K562 (cell line): ENCODE measurements around the gene HPCA. TPM values are rescaled to one million over a fixed set of nuclear protein-coding genes. Genes with fewer than 3 reads are reported as not detected.

Experiments
- CCNT2 ChIP-seq: IDR thresholded peaks from 2 replicates; pipeline ENCODE4 v1.6.1; 2011; ENCODE audit warnings: borderline replicate concordance, low read depth, mild to moderate bottlenecking, moderate library complexity, mixed read lengths, low read length; ENCODE audit not compliant: insufficient read length; ENCODE audit errors: extremely low read depth
- CEBPB ChIP-seq: fragments of 450-650 bp; IDR thresholded peaks from 2 replicates; pipeline ENCODE4 v1.6.1; 2016; ENCODE audit warnings: missing genetic modification characterization, missing compliant biosample characterization
- CSDE1 ChIP-seq, 2 experiments: fragments of 450-650 bp; IDR thresholded peaks; 2 replicates each; pipeline ENCODE4 v1.6.1; 2016; ENCODE audit warnings: mild to moderate bottlenecking in 1 of 2
- GABPB1 ChIP-seq: sonication (generic); formaldehyde crosslinking; IDR thresholded peaks from 2 replicates; pipeline ENCODE4 v1.8.0; 2022; ENCODE audit warnings: mild to moderate bottlenecking, missing genetic modification reagents
- HCFC1 ChIP-seq: IDR thresholded peaks from 2 replicates; pipeline ENCODE4 v1.6.1; 2012; ENCODE audit warnings: low read depth, low read length, improper control_type of control experiment
- NCOR1 ChIP-seq: fragments of 450-650 bp; IDR thresholded peaks from 2 replicates; pipeline ENCODE4 v1.6.1; 2016; ENCODE audit warnings: mild to moderate bottlenecking, moderate library complexity
- NR4A1 ChIP-seq, 2 experiments: fragments of 250-450 bp in 1 of 2; fragments of 450-650 bp in 1 of 2; sonication (Bioruptor Pico) in 1 of 2; IDR thresholded peaks; 2 replicates each; pipeline versions ENCODE4 v1.4.0 to v1.6.1; 2016 to 2020; ENCODE audit warnings: mild to moderate bottlenecking in 2 of 2, missing compliant biosample characterization in 1 of 2, missing genetic modification characterization in 1 of 2, moderate library complexity in 1 of 2
- SPI1 ChIP-seq: IDR thresholded peaks from 2 replicates; pipeline ENCODE4 v1.6.1; 2011; ENCODE audit warnings: low read depth, low read length, control low read depth, borderline replicate concordance
- TEAD4 ChIP-seq, 2 experiments: sonication (generic) in 1 of 2; formaldehyde crosslinking in 1 of 2; IDR thresholded peaks; 2 replicates each; pipeline versions ENCODE4 v1.6.1 to v1.8.0; 2012 to 2022; ENCODE audit warnings: borderline replicate concordance in 1 of 2, inconsistent platforms in 1 of 2, low read length in 1 of 2, mild to moderate bottlenecking in 1 of 2, missing genetic modification reagents in 1 of 2
- WHSC1 ChIP-seq: IDR thresholded peaks from one replicate; pipeline ENCODE4 v1.6.1; 2012; ENCODE audit warnings: low read length, control low read depth, inconsistent platforms
- ZNF830 ChIP-seq: fragments of 250-450 bp; sonication (Bioruptor Pico); IDR thresholded peaks from 2 replicates; pipeline ENCODE4 v1.5.0; 2021; ENCODE audit warnings: mild to moderate bottlenecking
- polyA plus RNA-seq, 8 experiments: library from polyadenylated mRNA; depleted of rRNA in 4 of 8; stranded (reverse) in 5 of 8; unstranded in 3 of 8; fragments of >200 nt; fragmentation: Nextera tagmentation in 2 of 8; fragmentation: Illumina TruSeq in 1 of 8; extraction: Ambion mirVana in 2 of 8; extraction: Trizol in 1 of 8; gene quantifications; 2 replicates each; pipeline versions ENCODE4 v1.2.1 to v1.2.3, GENCODE V29; 2011 to 2014; ENCODE audit warnings: inconsistent platforms in 1 of 8, missing spikeins in 1 of 8
- total RNA-seq, 7 experiments: library from RNA; depleted of rRNA in 6 of 7; stranded (reverse); fragments of >200 nt in 6 of 7; fragmentation: Illumina TruSeq in 2 of 7; extraction: Trizol in 2 of 7; gene quantifications; 2 replicates each; pipeline versions ENCODE4 v1.2.1 to v1.2.3, GENCODE V29; 2011 to 2021; ENCODE audit warnings: low replicate concordance in 1 of 7
- TF ChIP-seq, protein P1 (sequence below): fragments of 200-400 bp; formaldehyde crosslinking; IDR thresholded peaks from 2 replicates; pipeline ENCODE4 v1.6.1; 2017; ENCODE audit warnings: mild to moderate bottlenecking, low read depth, low read length, moderate library complexity
- TF ChIP-seq, protein P2 (sequence below): fragments of 450-650 bp; IDR thresholded peaks from 2 replicates; pipeline ENCODE4 v1.6.1; 2016; ENCODE audit warnings: borderline replicate concordance
- TF ChIP-seq, protein P3 (sequence below), 2 experiments: fragments of 450-650 bp; IDR thresholded peaks; 2 replicates each; pipeline ENCODE4 v1.6.1; 2016
- TF ChIP-seq, protein P4 (sequence below), 2 experiments: fragments of 150-350 bp in 1 of 2; IDR thresholded peaks; 2 replicates each; pipeline ENCODE4 v1.6.1; 2012 to 2016; ENCODE audit warnings: low read depth in 2 of 2, low read length in 2 of 2, mild to moderate bottlenecking in 1 of 2, moderate library complexity in 1 of 2
- TF ChIP-seq, protein P5 (sequence below): fragments of 250-450 bp; sonication (Bioruptor Pico); IDR thresholded peaks from 2 replicates; pipeline ENCODE4 v1.9.0; 2021; ENCODE audit warnings: mild to moderate bottlenecking

Gene HPCA
- total and polyA plus RNA-seq, 9 of the 15 experiments (the other 6 are each of a cell fraction or from before 2014, with no cell fraction given) = not detected

DNA sequence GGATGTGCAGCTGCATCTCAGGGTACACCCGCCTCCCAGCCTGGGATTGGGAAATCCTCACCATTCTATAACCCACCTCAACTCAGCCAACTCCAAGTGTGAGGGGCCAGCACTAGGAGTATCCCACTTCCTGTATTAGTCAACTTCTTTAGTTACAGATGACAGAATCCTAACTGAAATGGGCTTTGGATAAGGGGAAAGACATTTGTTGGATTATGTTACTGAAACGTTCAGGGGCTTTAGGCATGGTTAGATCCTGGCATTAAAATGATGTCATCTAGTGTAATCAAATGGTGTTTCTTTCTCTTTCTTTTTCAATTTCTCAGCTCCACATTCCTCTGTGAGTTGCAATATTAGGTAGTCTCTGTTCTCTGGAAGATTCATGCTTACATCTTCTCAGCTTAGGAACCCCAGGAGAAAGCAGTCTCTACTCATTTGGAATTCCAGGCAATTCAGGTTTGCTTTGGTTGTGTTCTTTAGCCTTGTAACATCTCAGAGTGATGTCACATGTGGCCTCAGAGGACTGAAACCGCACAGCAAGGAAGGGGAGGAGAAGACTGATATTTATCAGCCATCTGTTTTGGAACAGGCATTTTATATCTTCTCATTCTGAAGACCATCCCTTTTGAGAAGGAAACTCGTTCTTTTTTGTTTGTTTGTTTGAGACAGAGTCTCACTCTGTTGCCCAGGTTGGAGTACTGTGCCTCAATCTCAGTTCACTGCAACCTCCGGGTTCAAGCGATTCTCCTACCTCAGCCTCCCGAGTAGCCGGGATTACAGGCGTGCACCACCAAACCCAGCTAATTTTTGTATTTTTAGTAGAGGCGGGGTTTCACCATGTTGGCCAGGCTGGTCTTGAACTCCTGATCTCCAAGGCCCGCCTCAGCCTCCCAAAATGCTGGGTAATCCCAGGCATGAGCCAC lies 33.8 kb downstream of the HPCA start (continued):
- TF ChIP-seq, protein P1, sequence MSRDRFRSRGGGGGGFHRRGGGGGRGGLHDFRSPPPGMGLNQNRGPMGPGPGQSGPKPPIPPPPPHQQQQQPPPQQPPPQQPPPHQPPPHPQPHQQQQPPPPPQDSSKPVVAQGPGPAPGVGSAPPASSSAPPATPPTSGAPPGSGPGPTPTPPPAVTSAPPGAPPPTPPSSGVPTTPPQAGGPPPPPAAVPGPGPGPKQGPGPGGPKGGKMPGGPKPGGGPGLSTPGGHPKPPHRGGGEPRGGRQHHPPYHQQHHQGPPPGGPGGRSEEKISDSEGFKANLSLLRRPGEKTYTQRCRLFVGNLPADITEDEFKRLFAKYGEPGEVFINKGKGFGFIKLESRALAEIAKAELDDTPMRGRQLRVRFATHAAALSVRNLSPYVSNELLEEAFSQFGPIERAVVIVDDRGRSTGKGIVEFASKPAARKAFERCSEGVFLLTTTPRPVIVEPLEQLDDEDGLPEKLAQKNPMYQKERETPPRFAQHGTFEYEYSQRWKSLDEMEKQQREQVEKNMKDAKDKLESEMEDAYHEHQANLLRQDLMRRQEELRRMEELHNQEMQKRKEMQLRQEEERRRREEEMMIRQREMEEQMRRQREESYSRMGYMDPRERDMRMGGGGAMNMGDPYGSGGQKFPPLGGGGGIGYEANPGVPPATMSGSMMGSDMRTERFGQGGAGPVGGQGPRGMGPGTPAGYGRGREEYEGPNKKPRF = no peak
- no peak for TF ChIP-seq CCNT2
- TF ChIP-seq ZNF830 (CRISPR knock-in tag) = no peak
- TF ChIP-seq, protein P2, sequence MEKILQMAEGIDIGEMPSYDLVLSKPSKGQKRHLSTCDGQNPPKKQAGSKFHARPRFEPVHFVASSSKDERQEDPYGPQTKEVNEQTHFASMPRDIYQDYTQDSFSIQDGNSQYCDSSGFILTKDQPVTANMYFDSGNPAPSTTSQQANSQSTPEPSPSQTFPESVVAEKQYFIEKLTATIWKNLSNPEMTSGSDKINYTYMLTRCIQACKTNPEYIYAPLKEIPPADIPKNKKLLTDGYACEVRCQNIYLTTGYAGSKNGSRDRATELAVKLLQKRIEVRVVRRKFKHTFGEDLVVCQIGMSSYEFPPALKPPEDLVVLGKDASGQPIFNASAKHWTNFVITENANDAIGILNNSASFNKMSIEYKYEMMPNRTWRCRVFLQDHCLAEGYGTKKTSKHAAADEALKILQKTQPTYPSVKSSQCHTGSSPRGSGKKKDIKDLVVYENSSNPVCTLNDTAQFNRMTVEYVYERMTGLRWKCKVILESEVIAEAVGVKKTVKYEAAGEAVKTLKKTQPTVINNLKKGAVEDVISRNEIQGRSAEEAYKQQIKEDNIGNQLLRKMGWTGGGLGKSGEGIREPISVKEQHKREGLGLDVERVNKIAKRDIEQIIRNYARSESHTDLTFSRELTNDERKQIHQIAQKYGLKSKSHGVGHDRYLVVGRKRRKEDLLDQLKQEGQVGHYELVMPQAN = no peak
- no peak for TF ChIP-seq NR4A1 (CRISPR knock-in tag; IDR thresholded peaks at IDR 0.05)
- 0 out of 2 replicates have a peak, but pooled peaks have one; percentile 18 for TF ChIP-seq NR4A1 (tag; IDR thresholded peaks at IDR 0.05)
- peak; percentile 16; the same call in 1 of the 2 replicates for TF ChIP-seq GABPB1 (CRISPR knock-in tag)
- TF ChIP-seq, protein P3, sequence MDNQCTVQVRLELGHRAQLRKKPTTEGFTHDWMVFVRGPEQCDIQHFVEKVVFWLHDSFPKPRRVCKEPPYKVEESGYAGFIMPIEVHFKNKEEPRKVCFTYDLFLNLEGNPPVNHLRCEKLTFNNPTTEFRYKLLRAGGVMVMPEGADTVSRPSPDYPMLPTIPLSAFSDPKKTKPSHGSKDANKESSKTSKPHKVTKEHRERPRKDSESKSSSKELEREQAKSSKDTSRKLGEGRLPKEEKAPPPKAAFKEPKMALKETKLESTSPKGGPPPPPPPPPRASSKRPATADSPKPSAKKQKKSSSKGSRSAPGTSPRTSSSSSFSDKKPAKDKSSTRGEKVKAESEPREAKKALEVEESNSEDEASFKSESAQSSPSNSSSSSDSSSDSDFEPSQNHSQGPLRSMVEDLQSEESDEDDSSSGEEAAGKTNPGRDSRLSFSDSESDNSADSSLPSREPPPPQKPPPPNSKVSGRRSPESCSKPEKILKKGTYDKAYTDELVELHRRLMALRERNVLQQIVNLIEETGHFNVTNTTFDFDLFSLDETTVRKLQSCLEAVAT (IDR thresholded peaks at IDR 0.05) = no peak
- TF ChIP-seq, protein P4, sequence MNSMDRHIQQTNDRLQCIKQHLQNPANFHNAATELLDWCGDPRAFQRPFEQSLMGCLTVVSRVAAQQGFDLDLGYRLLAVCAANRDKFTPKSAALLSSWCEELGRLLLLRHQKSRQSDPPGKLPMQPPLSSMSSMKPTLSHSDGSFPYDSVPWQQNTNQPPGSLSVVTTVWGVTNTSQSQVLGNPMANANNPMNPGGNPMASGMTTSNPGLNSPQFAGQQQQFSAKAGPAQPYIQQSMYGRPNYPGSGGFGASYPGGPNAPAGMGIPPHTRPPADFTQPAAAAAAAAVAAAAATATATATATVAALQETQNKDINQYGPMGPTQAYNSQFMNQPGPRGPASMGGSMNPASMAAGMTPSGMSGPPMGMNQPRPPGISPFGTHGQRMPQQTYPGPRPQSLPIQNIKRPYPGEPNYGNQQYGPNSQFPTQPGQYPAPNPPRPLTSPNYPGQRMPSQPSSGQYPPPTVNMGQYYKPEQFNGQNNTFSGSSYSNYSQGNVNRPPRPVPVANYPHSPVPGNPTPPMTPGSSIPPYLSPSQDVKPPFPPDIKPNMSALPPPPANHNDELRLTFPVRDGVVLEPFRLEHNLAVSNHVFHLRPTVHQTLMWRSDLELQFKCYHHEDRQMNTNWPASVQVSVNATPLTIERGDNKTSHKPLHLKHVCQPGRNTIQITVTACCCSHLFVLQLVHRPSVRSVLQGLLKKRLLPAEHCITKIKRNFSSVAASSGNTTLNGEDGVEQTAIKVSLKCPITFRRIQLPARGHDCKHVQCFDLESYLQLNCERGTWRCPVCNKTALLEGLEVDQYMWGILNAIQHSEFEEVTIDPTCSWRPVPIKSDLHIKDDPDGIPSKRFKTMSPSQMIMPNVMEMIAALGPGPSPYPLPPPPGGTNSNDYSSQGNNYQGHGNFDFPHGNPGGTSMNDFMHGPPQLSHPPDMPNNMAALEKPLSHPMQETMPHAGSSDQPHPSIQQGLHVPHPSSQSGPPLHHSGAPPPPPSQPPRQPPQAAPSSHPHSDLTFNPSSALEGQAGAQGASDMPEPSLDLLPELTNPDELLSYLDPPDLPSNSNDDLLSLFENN (IDR thresholded peaks at IDR 0.05; ENCODE audit: low read depth in 2 of 2, low read length in 2 of 2) = no peak
- no peak for TF ChIP-seq HCFC1
- TF ChIP-seq TEAD4 (IDR thresholded peaks at IDR 0.05; ENCODE audit: low read length) = peak; percentile 46; the same call in 1 of the 2 replicates
- TF ChIP-seq TEAD4 (CRISPR knock-in tag; IDR thresholded peaks at IDR 0.05; ENCODE audit: borderline replicate concordance) = no peak
- 0 out of 2 replicates have a peak, but pooled peaks have one; percentile 6 for TF ChIP-seq NCOR1
- TF ChIP-seq CEBPB (tag) = peak; percentile 35
- no peak for TF ChIP-seq WHSC1
- no peak for TF ChIP-seq CSDE1 (IDR thresholded peaks at IDR 0.05)
- TF ChIP-seq SPI1 = peak; percentile 47; the same call in 1 of the 2 replicates
- TF ChIP-seq, protein P5, sequence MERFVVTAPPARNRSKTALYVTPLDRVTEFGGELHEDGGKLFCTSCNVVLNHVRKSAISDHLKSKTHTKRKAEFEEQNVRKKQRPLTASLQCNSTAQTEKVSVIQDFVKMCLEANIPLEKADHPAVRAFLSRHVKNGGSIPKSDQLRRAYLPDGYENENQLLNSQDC (CRISPR knock-in tag) = no peak
